ENCODE results near the gene DLX5. TPM values are rescaled to one million over a fixed set of nuclear protein-coding genes. Genes with fewer than 3 reads are reported as not detected.

The DLX5 gene
- total RNA-seq, 1 donor from 2014 or later, result 3.7 TPM

DNA sequence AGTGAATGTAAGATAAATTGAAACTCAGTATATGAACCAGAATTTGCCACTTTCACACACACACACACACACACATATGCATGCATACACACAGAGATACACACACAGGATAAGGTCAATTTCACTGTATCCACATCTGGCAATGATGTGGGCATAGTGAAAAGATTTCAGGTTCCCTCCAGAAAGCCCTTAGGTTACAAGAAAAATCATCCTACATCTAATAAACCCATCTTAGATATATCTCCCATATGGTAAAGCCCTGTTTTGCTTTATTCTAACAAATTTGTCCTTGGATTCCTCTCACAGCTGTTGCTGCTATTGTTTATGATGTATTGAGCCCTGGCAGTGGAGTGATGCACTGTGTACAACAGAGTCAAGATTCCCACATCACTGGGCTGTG lies 47.2 kb downstream of the DLX5 start:
- DNase-seq (ENCODE audit: extremely low spot score in 2 of 2), result no peak
- no peaks in the 10 kb centered on the region for H3K4me1 ChIP-seq
- no peaks in the 10 kb centered on the region for H3K36me3 ChIP-seq
- no peaks in the 10 kb centered on the region for H3K27me3 ChIP-seq
- TF ChIP-seq POLR2AphosphoS5 (IDR thresholded peaks at IDR 0.05; ENCODE audit: insufficient read depth in 1 of 2, low read depth in 1 of 2) (no peak), POLR2A (IDR thresholded peaks at IDR 0.05) (no peak)
- TF ChIP-seq, protein P1, sequence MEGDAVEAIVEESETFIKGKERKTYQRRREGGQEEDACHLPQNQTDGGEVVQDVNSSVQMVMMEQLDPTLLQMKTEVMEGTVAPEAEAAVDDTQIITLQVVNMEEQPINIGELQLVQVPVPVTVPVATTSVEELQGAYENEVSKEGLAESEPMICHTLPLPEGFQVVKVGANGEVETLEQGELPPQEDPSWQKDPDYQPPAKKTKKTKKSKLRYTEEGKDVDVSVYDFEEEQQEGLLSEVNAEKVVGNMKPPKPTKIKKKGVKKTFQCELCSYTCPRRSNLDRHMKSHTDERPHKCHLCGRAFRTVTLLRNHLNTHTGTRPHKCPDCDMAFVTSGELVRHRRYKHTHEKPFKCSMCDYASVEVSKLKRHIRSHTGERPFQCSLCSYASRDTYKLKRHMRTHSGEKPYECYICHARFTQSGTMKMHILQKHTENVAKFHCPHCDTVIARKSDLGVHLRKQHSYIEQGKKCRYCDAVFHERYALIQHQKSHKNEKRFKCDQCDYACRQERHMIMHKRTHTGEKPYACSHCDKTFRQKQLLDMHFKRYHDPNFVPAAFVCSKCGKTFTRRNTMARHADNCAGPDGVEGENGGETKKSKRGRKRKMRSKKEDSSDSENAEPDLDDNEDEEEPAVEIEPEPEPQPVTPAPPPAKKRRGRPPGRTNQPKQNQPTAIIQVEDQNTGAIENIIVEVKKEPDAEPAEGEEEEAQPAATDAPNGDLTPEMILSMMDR (IDR thresholded peaks at IDR 0.05), result no peak
- no peak overlapping the region for H3K4me3 ChIP-seq
- no peaks in the 10 kb centered on the region for H3K9me3 ChIP-seq
- intact Hi-C loops (cut with DNase I), result no loop called here
- H3K27ac ChIP-seq, result no peak overlapping the region

GRCh38 chr7:96976106-96976505 lies 48.5 kb downstream of the DLX5 start:
- TF ChIP-seq POLR2AphosphoS5 (IDR thresholded peaks at IDR 0.05; ENCODE audit: insufficient read depth in 1 of 2, low read depth in 1 of 2) (no peak), POLR2A (IDR thresholded peaks at IDR 0.05) (no peak)
- TF ChIP-seq, protein P1 (IDR thresholded peaks at IDR 0.05), result no peak
- H3K4me3 ChIP-seq, result no peak overlapping the region
- H3K27me3 ChIP-seq, result no peaks in the 10 kb centered on the region
- H3K4me1 ChIP-seq, result no peaks in the 10 kb centered on the region
- no peaks in the 10 kb centered on the region for H3K36me3 ChIP-seq
- intact Hi-C loops (cut with DNase I), result no loop called here
- DNase-seq (ENCODE audit: extremely low spot score in 2 of 2), result no peak
- H3K27ac ChIP-seq, result no peak overlapping the region
- H3K9me3 ChIP-seq, result no peaks in the 10 kb centered on the region

DNA sequence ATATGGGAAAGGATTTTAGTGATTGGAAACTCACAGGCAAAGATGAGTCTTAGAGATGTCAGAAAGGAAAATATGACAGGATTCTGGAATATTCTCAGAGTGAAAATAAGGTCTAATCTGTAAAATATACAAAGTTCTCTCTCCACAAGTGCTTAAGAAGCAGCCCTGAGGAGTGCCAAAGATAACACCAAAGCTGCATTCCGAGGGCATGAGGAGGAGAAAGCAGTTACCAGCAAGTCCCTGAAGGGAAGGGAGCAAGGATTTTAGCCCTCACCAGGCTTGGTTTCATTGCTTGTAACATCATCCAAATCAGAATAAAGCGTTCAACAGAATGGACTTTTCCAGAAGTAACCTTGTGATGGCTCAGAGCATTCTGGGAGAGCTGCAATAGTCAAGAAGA lies 50.6 kb downstream of the DLX5 start:
- Histone ChIP-seq H3K36me3 (no peaks in the 10 kb centered on the region), H3K4me3 (no peak overlapping the region), H3K4me1 (no peaks in the 10 kb centered on the region), H3K9me3 (no peaks in the 10 kb centered on the region), H3K27me3 (no peaks in the 10 kb centered on the region), H3K27ac (no peak overlapping the region)
- TF ChIP-seq POLR2A (IDR thresholded peaks at IDR 0.05), result no peak
- TF ChIP-seq, protein P1 (IDR thresholded peaks at IDR 0.05), result no peak
- TF ChIP-seq POLR2AphosphoS5 (IDR thresholded peaks at IDR 0.05; ENCODE audit: insufficient read depth in 1 of 2, low read depth in 1 of 2), result no peak
- DNase-seq (ENCODE audit: extremely low spot score in 2 of 2), result no peak
- intact Hi-C loops (cut with DNase I), result no loop called here

GRCh38 chr7:96970739-96971138 lies 53.9 kb downstream of the DLX5 start:
- intact Hi-C loops (cut with DNase I), result no loop called here
- Histone ChIP-seq H3K4me3 (no peak overlapping the region), H3K36me3 (no peaks in the 10 kb centered on the region), H3K27me3 (no peaks in the 10 kb centered on the region), H3K4me1 (no peaks in the 10 kb centered on the region), H3K9me3 (no peaks in the 10 kb centered on the region), H3K27ac (no peak overlapping the region)
- TF ChIP-seq, protein P1 (IDR thresholded peaks at IDR 0.05), result no peak
- no peak for TF ChIP-seq POLR2AphosphoS5 (IDR thresholded peaks at IDR 0.05; ENCODE audit: insufficient read depth in 1 of 2, low read depth in 1 of 2)
- no peak for DNase-seq (ENCODE audit: extremely low spot score in 2 of 2)

Small RNA genes lying within 50 kb of the gene (small RNA-seq; reads per million reads assigned to genes)
- gene RF01778, result not detected

Other genes starting within 250 kb of the DLX5 start
- gene DLX6, start 19.3 kb downstream of the DLX5 start, total RNA-seq, result not detected
- gene SDHAF3, start 92.9 kb upstream of the DLX5 start, total RNA-seq, result 9.6 TPM

All from vagina (tissue), 2 donors.